Middle frontal gyrus (tissue), 1 donor: Measurements from ENCODE around the gene F8A3.
"Not testable (repeated sequence)": the region's sequence is repeated elsewhere in the genome, so short reads cannot be mapped to it uniquely, and the experiment has no call there.

Experiments used
- DNase-seq: peaks from one replicate; pipeline ENCODE4 v3.0.0-alpha.2; 2015; ENCODE audit warnings: low spot score; ENCODE audit errors: extremely low spot score

Gene F8A3

DNA sequence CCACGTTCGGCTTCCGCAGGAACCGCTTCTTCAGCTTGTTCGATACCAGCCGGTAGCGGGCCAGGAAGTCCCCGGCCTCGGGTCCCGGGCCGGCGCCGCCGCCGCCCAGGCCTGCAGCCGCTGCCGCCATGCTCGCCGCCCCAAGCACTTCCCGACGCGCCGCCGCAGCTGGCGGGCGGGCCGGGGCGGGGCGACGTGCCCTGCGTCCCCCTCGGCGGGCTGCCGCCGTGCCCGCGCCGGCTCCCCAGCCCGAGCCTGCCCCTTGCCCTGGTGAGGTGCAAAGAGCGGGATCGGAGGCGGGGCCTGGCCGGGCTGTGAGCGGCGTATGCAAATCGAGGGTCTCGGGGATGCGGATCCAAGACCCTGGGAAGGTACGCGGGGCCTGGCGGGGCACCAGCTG lies at the start of gene F8A3:
Gene F8A3 (minus strand): TSS at position 150 of the 400 bp plus-strand sequence. CDS start 20 bp downstream, at position 130.
- DNase-seq: not testable (repeated sequence)

DNA sequence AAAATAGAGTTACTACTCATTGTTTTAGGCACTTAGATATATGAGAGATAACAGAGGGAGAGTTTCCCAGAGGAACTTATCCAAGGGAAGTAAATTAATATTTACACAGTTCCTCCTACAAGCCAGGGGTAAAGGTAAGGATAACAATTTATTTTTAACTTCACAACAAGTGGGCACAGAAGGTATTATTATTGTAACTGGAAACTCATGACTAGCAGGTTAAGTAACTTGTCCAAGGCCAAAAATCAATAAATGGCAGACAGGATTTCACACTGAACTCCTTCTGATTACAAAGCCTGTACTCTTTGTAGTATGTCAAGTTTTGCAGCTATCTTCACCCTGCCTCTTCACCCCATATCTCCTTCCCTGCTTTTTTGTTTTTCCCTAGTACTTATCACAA lies 46.9 kb upstream of the F8A3 start:
- DNase-seq: no peak

DNA sequence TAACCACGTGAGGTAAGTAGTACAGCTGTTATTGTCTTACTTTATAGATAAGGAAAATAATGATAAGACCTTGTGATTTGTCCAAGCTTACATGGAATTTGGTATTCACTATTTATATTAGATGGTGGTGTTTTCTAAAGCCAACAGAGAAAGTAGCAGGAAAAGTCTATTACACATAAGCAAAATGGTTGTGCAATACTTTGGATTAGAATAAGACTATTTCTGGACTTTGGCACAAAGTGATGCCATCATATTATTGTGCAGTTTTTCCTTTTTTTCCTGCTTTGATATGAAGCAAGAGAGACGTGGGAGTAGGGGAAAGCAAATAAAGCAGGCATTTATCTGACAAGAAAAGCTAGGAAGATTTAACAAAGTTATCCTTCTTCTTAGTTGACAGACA lies 36.7 kb upstream of the F8A3 start:
- DNase-seq: not testable (repeated sequence)

DNA sequence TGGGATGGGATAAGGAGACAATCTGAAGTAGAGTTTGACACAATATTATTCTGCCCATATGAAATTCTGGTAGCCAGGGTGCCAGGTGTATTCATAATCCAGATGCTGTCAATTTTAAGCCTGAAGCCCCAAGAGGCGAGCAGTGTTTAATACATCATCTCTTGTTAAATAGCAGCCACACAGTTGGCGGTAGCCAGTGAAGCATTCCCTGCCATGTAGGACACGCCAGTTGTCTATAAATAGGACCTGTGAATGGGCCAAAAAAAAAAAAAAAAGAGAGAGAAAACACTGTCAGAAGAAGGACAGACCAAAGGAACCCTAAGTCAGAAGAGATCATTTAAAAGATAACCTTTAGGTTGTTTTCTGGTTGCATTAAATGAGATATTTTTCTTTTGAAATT lies 33.0 kb upstream of the F8A3 start:
- DNase-seq: not testable (repeated sequence)

DNA sequence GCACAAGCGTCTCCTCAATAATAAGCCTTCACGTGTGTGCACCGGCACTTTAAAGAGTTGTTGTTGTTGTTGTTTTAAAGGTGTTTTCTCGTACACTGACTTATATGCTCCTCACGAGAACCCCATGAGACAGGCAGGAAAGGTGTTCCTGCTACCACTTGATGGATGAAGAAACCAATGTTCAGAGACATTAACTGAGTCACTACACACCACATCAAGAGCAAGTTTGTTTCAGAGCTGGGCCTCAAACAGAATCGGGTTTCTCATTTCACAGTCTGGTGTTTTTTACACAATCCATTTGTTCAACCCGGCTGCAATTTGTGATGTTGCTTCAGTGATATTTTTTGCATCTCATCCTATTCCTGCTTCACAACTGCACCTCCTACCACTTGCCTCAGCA lies 18.7 kb upstream of the F8A3 start:
- DNase-seq: not testable (repeated sequence)

DNA sequence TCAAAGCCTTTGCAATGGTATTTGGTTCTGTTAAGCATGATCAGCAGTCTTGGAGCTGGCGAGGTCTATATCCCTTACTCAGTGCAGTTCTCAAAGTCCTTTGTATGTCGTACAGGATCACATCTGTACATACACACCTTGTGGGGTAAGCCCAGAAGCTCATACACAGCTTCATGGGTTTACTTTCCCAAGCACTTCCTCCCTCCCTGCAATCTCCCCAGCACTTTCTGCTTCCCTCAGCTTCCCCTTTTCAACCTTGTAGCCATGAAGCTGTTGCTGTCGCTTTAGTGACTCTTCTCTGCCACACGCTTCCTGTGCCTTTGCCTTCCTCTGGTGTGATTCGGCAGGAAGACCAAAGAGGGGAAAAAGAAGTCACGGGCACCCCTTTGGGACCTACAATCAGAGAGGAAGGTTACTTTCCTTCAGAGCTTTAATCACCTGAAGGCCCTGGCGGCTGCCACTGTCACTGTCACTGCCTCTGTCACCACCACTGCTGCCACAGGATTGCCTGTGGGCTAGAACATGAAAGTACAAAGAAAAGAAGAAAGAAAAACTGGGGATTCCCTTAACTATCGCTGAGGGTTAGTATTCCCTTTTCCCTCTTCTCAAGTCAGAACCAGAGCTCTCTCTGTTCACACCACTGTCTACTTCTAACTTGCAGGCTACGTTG lies 8.0 kb upstream of the F8A3 start:
- not testable (repeated sequence) for DNase-seq

DNA sequence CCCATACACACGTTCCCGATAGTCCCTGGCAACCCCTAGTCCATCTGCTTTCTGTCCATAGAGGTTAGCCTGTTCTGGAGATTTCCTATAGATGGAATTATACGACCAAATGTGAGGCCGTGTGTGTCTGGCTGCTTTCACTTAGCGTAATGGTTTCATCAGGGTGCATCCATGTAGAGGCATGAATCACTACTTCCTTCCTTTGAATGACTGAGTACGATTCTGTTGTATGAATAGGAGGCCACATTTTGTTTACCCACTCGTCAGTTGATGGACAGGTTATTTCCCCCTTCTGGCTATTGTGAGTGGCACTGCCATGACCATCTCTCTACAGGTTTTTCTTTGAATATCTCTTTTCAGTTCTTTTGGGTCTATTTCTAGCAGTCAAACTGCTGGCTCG lies 2.1 kb upstream of the F8A3 start:
- DNase-seq: not testable (repeated sequence)

DNA sequence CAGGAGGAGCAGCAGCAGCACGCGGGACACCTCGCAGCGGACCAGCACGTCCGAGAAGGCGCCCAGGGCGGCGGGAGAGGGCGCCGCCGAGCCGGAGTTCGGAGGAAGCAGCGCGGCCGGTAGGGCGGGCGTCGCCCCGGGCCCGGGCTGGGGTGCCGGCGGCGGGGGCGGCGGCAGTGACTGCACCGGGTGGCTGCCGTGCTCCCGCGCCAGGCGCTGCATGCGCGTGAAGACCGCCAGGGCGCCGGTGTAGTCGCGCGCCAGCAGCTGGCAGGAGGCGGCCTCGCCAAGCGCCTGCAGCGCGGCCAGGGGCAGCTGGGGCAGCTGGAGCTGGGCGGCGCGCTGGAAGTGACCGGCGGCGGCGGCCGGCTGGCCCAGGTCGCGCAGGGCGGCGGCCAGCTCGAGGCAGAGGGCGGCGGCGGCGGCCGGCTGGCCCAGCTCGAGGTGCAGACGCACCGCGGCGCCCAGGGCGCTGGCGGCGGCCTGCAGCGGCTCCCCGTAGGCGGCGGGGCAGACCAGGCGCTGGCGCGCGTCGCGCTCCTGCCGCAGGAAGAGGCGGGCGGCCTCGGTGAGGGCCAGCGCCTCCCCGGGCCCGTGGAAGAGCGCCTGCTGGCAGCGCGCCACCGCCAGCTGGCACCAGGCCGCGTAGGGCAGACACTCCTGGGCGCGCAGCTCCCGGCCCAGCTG lies 516 bp downstream of the F8A3 start:
- DNase-seq: not testable (repeated sequence)

DNA sequence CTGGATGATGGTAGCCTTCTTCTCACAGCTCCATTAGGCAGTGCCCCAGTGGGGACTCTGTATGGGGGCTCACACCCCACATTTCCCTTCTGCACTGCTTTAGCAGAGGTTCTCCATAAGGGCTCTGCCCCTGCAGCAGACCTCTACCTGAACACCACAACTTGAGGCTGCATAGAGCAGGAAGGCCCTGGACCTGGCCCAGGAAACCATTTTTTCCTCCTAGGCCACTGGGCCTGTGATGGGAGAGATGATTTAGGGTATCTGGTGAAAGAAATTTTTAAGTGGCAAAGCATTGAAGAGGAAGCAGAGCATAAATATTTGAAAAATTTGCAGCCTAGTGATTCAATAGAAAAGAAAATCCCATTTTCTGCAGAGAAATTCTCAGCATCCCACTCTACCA lies 17.3 kb downstream of the F8A3 start:
- no peak for DNase-seq

DNA sequence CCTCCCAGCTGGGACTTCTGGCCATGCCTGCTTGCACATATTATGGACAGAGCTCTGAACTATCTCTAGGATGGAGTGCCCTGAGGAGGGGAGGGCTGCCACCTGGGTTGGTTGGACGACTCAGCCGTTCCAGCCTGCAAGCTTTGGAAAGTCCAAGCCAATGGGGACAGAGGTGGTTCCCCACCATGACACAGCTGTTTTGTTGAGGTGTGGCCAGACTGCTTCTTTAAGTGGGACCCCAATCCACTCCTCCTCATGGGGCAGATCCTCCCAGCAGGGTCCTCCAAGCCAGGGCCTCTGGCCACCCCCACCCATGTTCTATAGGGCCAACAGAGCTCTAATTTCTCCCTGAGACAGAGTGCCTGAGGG lies 22.7 kb downstream of the F8A3 start:
- no peak for DNase-seq

DNA sequence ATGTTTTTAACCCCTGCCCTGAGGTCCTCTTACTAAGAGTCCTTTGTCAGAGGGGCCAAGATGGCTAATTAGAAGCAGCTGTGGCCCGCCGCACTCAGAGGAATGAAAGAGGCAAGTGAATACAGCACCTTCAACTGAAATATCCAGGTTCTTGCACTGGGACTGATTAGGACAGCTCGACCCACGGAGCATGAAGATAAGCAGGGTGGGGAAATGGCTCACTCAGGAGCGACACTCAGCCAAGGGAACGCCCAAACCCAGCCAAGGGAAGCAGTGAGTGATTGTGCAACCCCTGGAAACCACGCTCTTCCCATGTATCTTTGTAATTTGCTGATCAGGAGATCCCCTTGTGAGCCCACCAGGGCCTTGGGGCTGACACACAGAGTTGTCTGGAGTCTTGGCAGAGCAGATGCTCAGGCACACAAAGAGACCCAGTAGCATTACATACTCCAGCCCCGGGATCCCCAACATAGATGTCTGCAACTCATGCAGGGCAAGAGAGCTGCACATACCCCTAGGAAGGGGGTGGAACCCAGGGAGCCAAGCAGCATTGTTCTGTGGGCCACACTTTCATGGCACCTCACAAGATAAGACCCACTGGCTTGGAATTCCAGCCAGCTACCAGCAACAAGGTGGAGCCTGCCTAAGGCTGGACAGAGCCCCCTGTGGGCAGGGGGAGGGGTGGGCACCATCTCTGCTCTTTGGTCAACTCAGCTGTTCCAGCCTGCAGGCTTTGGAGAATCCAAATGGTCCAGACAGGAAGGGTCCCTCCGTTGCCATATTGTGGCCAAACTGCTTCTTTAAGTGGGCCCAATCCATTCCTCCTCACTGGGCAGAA lies 23.3 kb downstream of the F8A3 start:
- no peak for DNase-seq

DNA sequence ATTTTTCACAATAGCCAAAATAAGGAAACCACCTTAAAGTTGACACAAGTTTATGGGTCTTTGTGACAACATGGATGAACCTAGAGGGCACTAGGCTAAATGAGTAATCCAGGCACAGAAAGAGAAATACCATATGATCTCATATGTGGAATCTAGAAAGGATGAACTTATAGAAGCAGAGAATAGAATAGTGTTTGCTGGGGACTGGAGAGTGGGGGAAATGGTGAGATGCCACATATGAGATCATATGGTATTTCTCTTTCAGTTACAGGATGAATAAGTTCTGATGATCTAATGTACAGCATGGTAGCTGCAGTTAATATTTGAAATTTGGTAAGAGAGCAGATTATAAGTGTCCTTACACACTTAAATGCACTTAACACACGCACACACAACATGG lies 40.7 kb downstream of the F8A3 start:
- no peak for DNase-seq
